IPS-20b (cell line): ENCODE data around the gene ANAPC16.
A peak's percentile ranks its signal among the peaks of the same experiment; 100 is the strongest.

Source experiments
- H3K27ac ChIP-seq: one replicate; pipeline ENCODE4 v1.5.1; 2013; ENCODE audit warnings: low read length
- H3K27me3 ChIP-seq: 2 replicates; pipeline ENCODE4 v1.6.1; 2013; ENCODE audit warnings: mild to moderate bottlenecking, low read length, inconsistent platforms; ENCODE audit not compliant: insufficient read depth
- H3K36me3 ChIP-seq: 2 replicates; pipeline ENCODE4 v1.6.1; 2013; ENCODE audit warnings: low read depth, mild to moderate bottlenecking, inconsistent platforms, low read length, moderate library complexity; ENCODE audit not compliant: insufficient read depth
- H3K4me1 ChIP-seq: 2 replicates; pipeline ENCODE4 v1.6.1; 2013; ENCODE audit warnings: mild to moderate bottlenecking, control low read depth, inconsistent platforms, low read length, moderate library complexity; ENCODE audit not compliant: insufficient read depth
- H3K4me3 ChIP-seq: 2 replicates; pipeline ENCODE4 v1.5.1; 2013; ENCODE audit warnings: mild to moderate bottlenecking, low read length, inconsistent platforms
- H3K9ac ChIP-seq: 2 replicates; pipeline ENCODE4 v1.6.1; 2013; ENCODE audit warnings: low read depth, mild to moderate bottlenecking, inconsistent platforms, low read length, moderate library complexity
- H3K9me3 ChIP-seq: 2 replicates; pipeline ENCODE4 v1.6.1; 2013; ENCODE audit warnings: mild to moderate bottlenecking, low read depth, low read length, inconsistent platforms; ENCODE audit not compliant: insufficient read depth

Gene ANAPC16

GRCh38 chr10:72215611-72216549 is at the start of gene ANAPC16, which contains the start of gene ASCC1:
TSS of gene ANAPC16 (plus strand) at chr10:72216012. CDS start at chr10:72223915, 7,903 bp downstream.
TSS of gene ASCC1 (minus strand) at chr10:72216276. CDS start at chr10:72213298, 2,978 bp downstream.
- Histone ChIP-seq H3K27me3 (no peaks in the 10 kb centered on the region), H3K9me3 (no peaks in the 10 kb centered on the region), H3K27ac (peak within 1 kb of the TSS; percentile 92), H3K36me3 (peaks cover 19% of the 10 kb centered on the region), H3K4me3 (peak within 1 kb of the TSS; percentile 93), H3K9ac (peak within 1 kb of the TSS; percentile 96), H3K4me1 (peaks cover 8% of the 10 kb centered on the region; the same call in 1 of the 2 replicates)

GRCh38 chr10:72167118-72167517 is 48.7 kb upstream of the ANAPC16 start:
- Histone ChIP-seq H3K9me3 (no peaks in the 10 kb centered on the region), H3K27ac (no peak overlapping the region), H3K9ac (no peak overlapping the region), H3K36me3 (no peaks in the 10 kb centered on the region), H3K4me1 (no peaks in the 10 kb centered on the region), H3K27me3 (no peaks in the 10 kb centered on the region), H3K4me3 (no peak overlapping the region)

- H3K4me1 ChIP-seq, result no peaks in the 10 kb centered on the region
- no peak overlapping the region for H3K27ac ChIP-seq
- no peak overlapping the region for H3K9ac ChIP-seq
- no peaks in the 10 kb centered on the region for H3K9me3 ChIP-seq
- H3K36me3 ChIP-seq, result no peaks in the 10 kb centered on the region
- H3K27me3 ChIP-seq, result no peaks in the 10 kb centered on the region
- H3K4me3 ChIP-seq, result no peak overlapping the region
Observed at GRCh38 chr10:72170263-72170662, 45.5 kb upstream of the ANAPC16 start.

- Histone ChIP-seq H3K27me3 (no peaks in the 10 kb centered on the region), H3K9me3 (no peaks in the 10 kb centered on the region), H3K27ac (no peak overlapping the region), H3K4me1 (no peaks in the 10 kb centered on the region), H3K4me3 (no peak overlapping the region), H3K36me3 (no peaks in the 10 kb centered on the region), H3K9ac (no peak overlapping the region)
Observed at GRCh38 chr10:72170733-72171132, 45.1 kb upstream of the ANAPC16 start.

GRCh38 chr10:72171175-72171630 is 44.6 kb upstream of the ANAPC16 start:
- no peaks in the 10 kb centered on the region for H3K9me3 ChIP-seq
- no peaks in the 10 kb centered on the region for H3K36me3 ChIP-seq
- no peaks in the 10 kb centered on the region for H3K4me1 ChIP-seq
- no peak overlapping the region for H3K4me3 ChIP-seq
- no peaks in the 10 kb centered on the region for H3K27me3 ChIP-seq
- H3K27ac ChIP-seq, result no peak overlapping the region
- no peak overlapping the region for H3K9ac ChIP-seq

- Histone ChIP-seq H3K9ac (no peak overlapping the region), H3K27me3 (no peaks in the 10 kb centered on the region), H3K27ac (no peak overlapping the region), H3K36me3 (peaks cover 7% of the 10 kb centered on the region; the same call in 1 of the 2 replicates), H3K9me3 (no peaks in the 10 kb centered on the region), H3K4me1 (no peaks in the 10 kb centered on the region), H3K4me3 (no peak overlapping the region)
Observed at GRCh38 chr10:72173262-72173618, 42.6 kb upstream of the ANAPC16 start.

- no peak overlapping the region for H3K9ac ChIP-seq
- no peak overlapping the region for H3K4me3 ChIP-seq
- H3K4me1 ChIP-seq, result no peaks in the 10 kb centered on the region
- peaks cover 11% of the 10 kb centered on the region; the same call in 1 of the 2 replicates for H3K36me3 ChIP-seq
- no peaks in the 10 kb centered on the region for H3K27me3 ChIP-seq
- H3K9me3 ChIP-seq, result no peaks in the 10 kb centered on the region
- no peak overlapping the region for H3K27ac ChIP-seq
Observed at GRCh38 chr10:72173619-72174296, 42.1 kb upstream of the ANAPC16 start.

GRCh38 chr10:72174297-72174662 is 41.5 kb upstream of the ANAPC16 start:
- Histone ChIP-seq H3K4me1 (no peaks in the 10 kb centered on the region), H3K36me3 (peaks cover 12% of the 10 kb centered on the region; the same call in 1 of the 2 replicates), H3K27me3 (no peaks in the 10 kb centered on the region), H3K9ac (no peak overlapping the region), H3K27ac (no peak overlapping the region), H3K9me3 (no peaks in the 10 kb centered on the region), H3K4me3 (no peak overlapping the region)

GRCh38 chr10:72175149-72175548 is 40.7 kb upstream of the ANAPC16 start:
- Histone ChIP-seq H3K9ac (no peak overlapping the region), H3K4me1 (no peaks in the 10 kb centered on the region), H3K4me3 (no peak overlapping the region), H3K27me3 (no peaks in the 10 kb centered on the region), H3K9me3 (no peaks in the 10 kb centered on the region), H3K36me3 (peaks cover 15% of the 10 kb centered on the region; the same call in 1 of the 2 replicates), H3K27ac (no peak overlapping the region)

- H3K27ac ChIP-seq, result no peak overlapping the region
- no peak overlapping the region for H3K9ac ChIP-seq
- no peaks in the 10 kb centered on the region for H3K9me3 ChIP-seq
- no peaks in the 10 kb centered on the region for H3K27me3 ChIP-seq
- H3K4me1 ChIP-seq, result no peaks in the 10 kb centered on the region
- no peak overlapping the region for H3K4me3 ChIP-seq
- H3K36me3 ChIP-seq, result peaks cover 15% of the 10 kb centered on the region; the same call in 1 of the 2 replicates
Observed at GRCh38 chr10:72176701-72177100, 39.1 kb upstream of the ANAPC16 start.

- H3K9ac ChIP-seq, result no peak overlapping the region
- no peak overlapping the region for H3K27ac ChIP-seq
- no peaks in the 10 kb centered on the region for H3K4me1 ChIP-seq
- no peak overlapping the region for H3K4me3 ChIP-seq
- no peaks in the 10 kb centered on the region for H3K9me3 ChIP-seq
- H3K27me3 ChIP-seq, result no peaks in the 10 kb centered on the region
- peaks cover 15% of the 10 kb centered on the region; the same call in 1 of the 2 replicates for H3K36me3 ChIP-seq
Observed at GRCh38 chr10:72177454-72177853, 38.4 kb upstream of the ANAPC16 start.
